NCI-H226 (cell line): ENCODE data around the gene GSE1.

Source experiments
- DNase-seq: peaks from one replicate; pipeline ENCODE4 v3.0.0-alpha.2; 2015

The GSE1 gene

GRCh38 chr16:85687651-85688471 lies 74.7 kb downstream of the GSE1 start:
- no peak for DNase-seq

- DNase-seq, result peak; percentile 84
These were observed 75.6 kb downstream of the GSE1 start, which contains the start of gene GINS2 for GRCh38 chr16:85688586-85689284. TSS of gene GINS2 (minus strand) at chr16:85688954. CDS start at chr16:85688898, 56 bp downstream.

- DNase-seq, result no peak
These were observed 76.3 kb downstream of the GSE1 start for GRCh38 chr16:85689285-85689949.

GRCh38 chr16:85689950-85690320 lies 76.8 kb downstream of the GSE1 start:
- DNase-seq, result no peak

GRCh38 chr16:85690469-85691064 lies 77.4 kb downstream of the GSE1 start:
- no peak for DNase-seq

GRCh38 chr16:85695196-85696128 lies 82.3 kb downstream of the GSE1 start:
- no peak for DNase-seq

- no peak for DNase-seq
These were observed 83.7 kb downstream of the GSE1 start for GRCh38 chr16:85696781-85697180.

GRCh38 chr16:85697431-85697830 lies 84.3 kb downstream of the GSE1 start:
- no peak for DNase-seq

- no peak for DNase-seq
These were observed 85.4 kb downstream of the GSE1 start for GRCh38 chr16:85698459-85698891.

GRCh38 chr16:85698935-85699558 lies 85.9 kb downstream of the GSE1 start:
- no peak for DNase-seq

GRCh38 chr16:85699628-85700027 lies 86.5 kb downstream of the GSE1 start:
- no peak for DNase-seq

GRCh38 chr16:85704011-85704410 lies 90.9 kb downstream of the GSE1 start:
- DNase-seq, result no peak

- DNase-seq, result no peak
These were observed 92.1 kb downstream of the GSE1 start for GRCh38 chr16:85704900-85705846.

- DNase-seq, result no peak
These were observed 93.4 kb downstream of the GSE1 start for GRCh38 chr16:85706449-85707034.

- no peak for DNase-seq
These were observed 94.5 kb downstream of the GSE1 start for GRCh38 chr16:85707528-85708095.

GRCh38 chr16:85708338-85708737 lies 95.2 kb downstream of the GSE1 start:
- no peak for DNase-seq

- DNase-seq, result no peak
These were observed 96.9 kb downstream of the GSE1 start for GRCh38 chr16:85709766-85710585.

GRCh38 chr16:85710732-85711131 lies 97.6 kb downstream of the GSE1 start:
- DNase-seq, result no peak
